HG03066 (cell line): ENCODE data around the gene TCEAL3.
A peak's percentile ranks its signal among the peaks of the same experiment; 100 is the strongest.
"Not testable (repeated sequence)": the region's sequence is repeated elsewhere in the genome, so short reads cannot be mapped to it uniquely, and the experiment has no call there.

Experiments
- ATAC-seq: cut with Tn5 transposase; IDR thresholded peaks from one replicate; pipeline ENCODE4 v1.9.1; 2021; ENCODE audit warnings: low read depth; ENCODE audit not compliant: unreplicated experiment

TCEAL3 gene

GRCh38 chrX:103607364-103608305 is at the start of gene TCEAL3:
Gene TCEAL3 (plus strand): TSS chrX:103607963. CDS start chrX:103609065, 1,102 bp downstream.
- peak; percentile 68 for ATAC-seq

GRCh38 chrX:103560256-103560655 is 47.5 kb upstream of the TCEAL3 start:
- ATAC-seq, result no peak

- no peak for ATAC-seq
Measured at GRCh38 chrX:103562801-103563200, 45.0 kb upstream of the TCEAL3 start.

GRCh38 chrX:103565197-103565596 is 42.6 kb upstream of the TCEAL3 start:
- peak; percentile 55 for ATAC-seq

GRCh38 chrX:103565752-103566151 is 42.0 kb upstream of the TCEAL3 start:
- peak; percentile 48 for ATAC-seq

GRCh38 chrX:103571121-103571520 is 36.6 kb upstream of the TCEAL3 start:
- ATAC-seq, result no peak

- ATAC-seq, result no peak
Measured at GRCh38 chrX:103571726-103572125, 36.0 kb upstream of the TCEAL3 start.

GRCh38 chrX:103573202-103573601 is 34.6 kb upstream of the TCEAL3 start:
- ATAC-seq, result no peak

- ATAC-seq, result no peak
Measured at GRCh38 chrX:103584596-103584995, 23.2 kb upstream of the TCEAL3 start.

- ATAC-seq, result peak; percentile 91
Measured at GRCh38 chrX:103585411-103586313, 22.1 kb upstream of the TCEAL3 start, which contains the start of gene TCEAL4. Gene TCEAL4 (plus strand): TSS chrX:103585515. CDS start chrX:103586676, 1,161 bp downstream.

GRCh38 chrX:103586314-103586646 is 21.5 kb upstream of the TCEAL3 start:
- ATAC-seq, result no peak

GRCh38 chrX:103586659-103587058 is 21.1 kb upstream of the TCEAL3 start:
- no peak for ATAC-seq

- ATAC-seq, result not testable (repeated sequence)
Measured at GRCh38 chrX:103592295-103592694, 15.5 kb upstream of the TCEAL3 start.

GRCh38 chrX:103595202-103595601 is 12.6 kb upstream of the TCEAL3 start:
- not testable (repeated sequence) for ATAC-seq

GRCh38 chrX:103608306-103608963 is 672 bp downstream of the TCEAL3 start:
- peak; percentile 17 for ATAC-seq

- no peak for ATAC-seq
Measured at GRCh38 chrX:103610282-103610681, 2.5 kb downstream of the TCEAL3 start.

- ATAC-seq, result no peak
Measured at GRCh38 chrX:103613362-103613890, 5.7 kb downstream of the TCEAL3 start.

- no peak for ATAC-seq
Measured at GRCh38 chrX:103614999-103615398, 7.2 kb downstream of the TCEAL3 start.

GRCh38 chrX:103615781-103616371 is 8.1 kb downstream of the TCEAL3 start:
- ATAC-seq, result no peak

GRCh38 chrX:103616676-103617186 is 9.0 kb downstream of the TCEAL3 start:
- no peak for ATAC-seq
